Subcutaneous abdominal adipose tissue (tissue), 5 donors: Measurements from ENCODE around the gene IRAK2.

ENCODE experiments used
- H3K27ac ChIP-seq: one replicate; pipeline ENCODE4 v1.7.0; 2013; ENCODE audit warnings: low read depth, mild to moderate bottlenecking, inconsistent platforms, low read length, moderate library complexity
- H3K27me3 ChIP-seq, 5 donors: one replicate each; pipeline ENCODE4 v1.7.0; 2013; ENCODE audit warnings: low read length in 5 of 5, inconsistent platforms in 1 of 5; ENCODE audit not compliant: control insufficient read depth in 5 of 5, insufficient read depth in 4 of 5
- H3K36me3 ChIP-seq, 5 donors: one replicate each; pipeline ENCODE4 v1.7.0; 2013; ENCODE audit warnings: low read length in 5 of 5; ENCODE audit not compliant: control insufficient read depth in 5 of 5, insufficient read depth in 5 of 5
- H3K4me1 ChIP-seq, 5 donors: one replicate each; pipeline ENCODE4 v1.7.0; 2013; ENCODE audit warnings: low read length in 5 of 5, mild to moderate bottlenecking in 3 of 5, moderate library complexity in 1 of 5; ENCODE audit not compliant: control insufficient read depth in 5 of 5, insufficient read depth in 5 of 5
- H3K4me3 ChIP-seq, 5 donors: one replicate each; pipeline ENCODE4 v1.7.0; 2013; ENCODE audit warnings: low read length in 5 of 5, low read depth in 1 of 5
- H3K9ac ChIP-seq, 5 donors: one replicate each; pipeline ENCODE4 v1.7.0; 2013; ENCODE audit warnings: low read length in 5 of 5, mild to moderate bottlenecking in 4 of 5, moderate library complexity in 3 of 5
- H3K9me3 ChIP-seq, 5 donors: one replicate each; pipeline ENCODE4 v1.7.0; 2013; ENCODE audit warnings: low read length in 5 of 5; ENCODE audit not compliant: control insufficient read depth in 5 of 5
- donor health status: healthy.
- donor health status: healthy.
- donor health status: healthy.
- donor health status: healthy.
- donor health status: healthy.

The IRAK2 gene

GRCh38 chr3:10274601-10275000 lies 109.9 kb downstream of the IRAK2 start:
- Histone ChIP-seq H3K36me3 (peaks cover 0 to 62% (median 57%) of the 10 kb centered on the region in 5 donors), H3K27ac (no peak overlapping the region), H3K9me3 (no peaks in the 10 kb centered on the region), H3K27me3 (no peaks in the 10 kb centered on the region), H3K4me3 (no peak overlapping the region), H3K9ac (no peak overlapping the region), H3K4me1 (peaks cover 2 to 19% (median 17%) of the 10 kb centered on the region in 5 donors)

GRCh38 chr3:10277115-10277625 lies 112.5 kb downstream of the IRAK2 start:
- H3K36me3 ChIP-seq = peaks cover 5 to 59% (median 53%) of the 10 kb centered on the region in 5 donors

GRCh38 chr3:10278501-10278900 lies 113.8 kb downstream of the IRAK2 start:
- H3K27me3 ChIP-seq = no peaks in the 10 kb centered on the region
- H3K36me3 ChIP-seq = peaks cover 9 to 69% (median 59%) of the 10 kb centered on the region in 5 donors
- no peaks in the 10 kb centered on the region for H3K9me3 ChIP-seq
- H3K9ac ChIP-seq = no peak overlapping the region
- no peak overlapping the region for H3K27ac ChIP-seq
- H3K4me1 ChIP-seq = peaks cover 2 to 12% (median 9%) of the 10 kb centered on the region in 5 donors
- H3K4me3 ChIP-seq = no peak overlapping the region

More at GRCh38 chr3:10277115-10277625, 112.5 kb downstream of the IRAK2 start:
- H3K27me3 ChIP-seq = no peaks in the 10 kb centered on the region
- no peak overlapping the region for H3K27ac ChIP-seq
- H3K9ac ChIP-seq = no peak overlapping the region
- no peak overlapping the region for H3K4me3 ChIP-seq
- peaks cover 2 to 19% (median 17%) of the 10 kb centered on the region in 5 donors for H3K4me1 ChIP-seq
- H3K9me3 ChIP-seq = no peaks in the 10 kb centered on the region

- H3K4me1 ChIP-seq = peaks cover 0 to 1% (median 1%) of the 10 kb centered on the region in 5 donors
- H3K27me3 ChIP-seq = no peaks in the 10 kb centered on the region
- no peak overlapping the region for H3K9ac ChIP-seq
- H3K27ac ChIP-seq = no peak overlapping the region
- no peak overlapping the region for H3K4me3 ChIP-seq
- peaks cover 9 to 74% (median 64%) of the 10 kb centered on the region in 5 donors for H3K36me3 ChIP-seq
- H3K9me3 ChIP-seq = no peaks in the 10 kb centered on the region
Observed at GRCh38 chr3:10279384-10280176, 114.9 kb downstream of the IRAK2 start.

GRCh38 chr3:10280177-10280529 lies 115.4 kb downstream of the IRAK2 start:
- H3K27me3 ChIP-seq = no peaks in the 10 kb centered on the region
- no peaks in the 10 kb centered on the region for H3K9me3 ChIP-seq
- no peak overlapping the region for H3K9ac ChIP-seq
- H3K4me3 ChIP-seq = no peak overlapping the region
- H3K27ac ChIP-seq = no peak overlapping the region
- no peaks in the 10 kb centered on the region for H3K4me1 ChIP-seq
- peaks cover 9 to 79% (median 67%) of the 10 kb centered on the region in 5 donors for H3K36me3 ChIP-seq

- Histone ChIP-seq H3K27me3 (no peaks in the 10 kb centered on the region), H3K27ac (no peak overlapping the region), H3K4me3 (no peak overlapping the region), H3K9ac (no peak overlapping the region), H3K9me3 (no peaks in the 10 kb centered on the region), H3K4me1 (no peaks in the 10 kb centered on the region), H3K36me3 (peaks cover 9 to 81% (median 67%) of the 10 kb centered on the region in 5 donors)
Observed at GRCh38 chr3:10280571-10280970, 115.9 kb downstream of the IRAK2 start.

GRCh38 chr3:10281951-10282350 lies 117.2 kb downstream of the IRAK2 start:
- peaks cover 11 to 82% (median 62%) of the 10 kb centered on the region in 5 donors for H3K36me3 ChIP-seq
- no peaks in the 10 kb centered on the region for H3K9me3 ChIP-seq
- no peak overlapping the region for H3K9ac ChIP-seq
- no peak overlapping the region for H3K27ac ChIP-seq
- peaks cover 0 to 6% (median 0%) of the 10 kb centered on the region in 5 donors for H3K4me1 ChIP-seq
- no peaks in the 10 kb centered on the region for H3K27me3 ChIP-seq
- no peak overlapping the region for H3K4me3 ChIP-seq

DNA sequence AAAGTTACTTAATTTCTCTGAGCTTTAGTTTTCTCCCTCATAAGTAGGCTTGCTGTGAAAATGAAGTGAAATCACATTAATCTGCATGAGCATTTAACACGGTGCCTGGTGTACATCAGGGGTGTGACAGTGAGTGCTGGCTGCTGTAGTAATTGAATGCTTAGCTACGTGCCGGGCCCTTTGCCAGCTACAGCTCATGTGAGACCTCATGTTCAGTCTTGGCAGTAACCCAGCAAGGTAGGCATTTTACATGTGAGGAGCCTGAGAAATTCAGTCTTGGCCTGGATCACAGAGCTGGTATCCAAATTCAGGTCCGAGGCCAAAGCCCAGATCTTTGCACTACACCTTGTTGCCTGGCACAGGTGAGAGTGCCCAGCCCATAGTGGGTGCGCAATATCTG lies 118.9 kb downstream of the IRAK2 start:
- Histone ChIP-seq H3K4me1 (peaks cover 0 to 6% (median 0%) of the 10 kb centered on the region in 5 donors), H3K36me3 (peaks cover 11 to 80% (median 50%) of the 10 kb centered on the region in 5 donors), H3K27ac (no peak overlapping the region), H3K27me3 (no peaks in the 10 kb centered on the region), H3K4me3 (no peak overlapping the region), H3K9me3 (no peaks in the 10 kb centered on the region), H3K9ac (no peak overlapping the region)

GRCh38 chr3:10284496-10284895 lies 119.8 kb downstream of the IRAK2 start:
- Histone ChIP-seq H3K4me1 (peaks cover 0 to 6% (median 0%) of the 10 kb centered on the region in 5 donors), H3K9me3 (no peaks in the 10 kb centered on the region), H3K4me3 (no peak overlapping the region), H3K27ac (no peak overlapping the region), H3K36me3 (peaks cover 11 to 78% (median 46%) of the 10 kb centered on the region in 5 donors), H3K9ac (no peak overlapping the region), H3K27me3 (no peaks in the 10 kb centered on the region)
